ENCODE data around the gene ZNFX1.
"Not testable (repeated sequence)": the region's sequence is repeated elsewhere in the genome, so short reads cannot be mapped to it uniquely, and the experiment has no call there.

ZNFX1 gene

GRCh38 chr20:49207076-49207475, 70.8 kb downstream of the ZNFX1 start:
- no peak for DNase-seq

- DNase-seq, result no peak
Measured at GRCh38 chr20:49203746-49204145, 74.1 kb downstream of the ZNFX1 start.

GRCh38 chr20:49203011-49203410, 74.8 kb downstream of the ZNFX1 start:
- no peak for DNase-seq

GRCh38 chr20:49199729-49200293, 78.0 kb downstream of the ZNFX1 start:
- DNase-seq, result no peak

- DNase-seq, result not testable (repeated sequence)
Measured at GRCh38 chr20:49192944-49193518, 84.8 kb downstream of the ZNFX1 start.

All from midbrain (tissue), 1 donor.